Measurements from ENCODE around the gene TRAPPC12. TPM values are rescaled to one million over a fixed set of nuclear protein-coding genes. Genes with fewer than 3 reads are reported as not detected.

The TRAPPC12 gene
- total RNA-seq, 1 donor from 2014 or later = 95.4 TPM

DNA sequence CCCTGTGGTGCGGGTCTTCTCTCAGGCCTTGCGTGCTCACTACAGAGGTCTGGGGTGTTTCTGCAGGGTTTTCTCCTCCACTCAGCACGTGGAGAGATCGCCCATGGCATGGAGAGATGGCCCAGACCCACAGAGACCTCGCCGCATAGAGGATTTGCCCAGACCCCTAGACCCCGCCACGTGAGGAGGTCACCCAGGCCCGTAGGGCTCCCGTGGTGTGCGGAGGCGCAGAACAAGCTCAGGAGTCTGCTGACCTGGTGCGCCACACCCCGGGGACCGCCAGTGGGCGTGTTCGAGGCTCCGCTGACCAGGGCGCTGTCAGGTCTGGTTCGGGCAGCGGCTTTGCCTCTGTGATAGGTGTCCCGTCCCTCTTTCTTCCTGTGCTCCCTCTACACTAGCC lies 75.3 kb downstream of the TRAPPC12 start:
- no peaks in the 10 kb centered on the region for H3K9me3 Mint-ChIP-seq
- H3K4me3 Mint-ChIP-seq = no peak overlapping the region
- intact Hi-C loops (cut with micrococcal nuclease) = no loop called here
- no peaks in the 10 kb centered on the region for H3K27me3 Mint-ChIP-seq
- no peak for ATAC-seq (ENCODE audit: low read depth)
- ChIA-PET CTCF (no interaction called here), POLR2A (no interaction called here)
- no peak overlapping the region for H3K27ac Mint-ChIP-seq
- no peaks in the 10 kb centered on the region for H3K4me1 Mint-ChIP-seq
- peaks cover 83% of the 10 kb centered on the region for H3K36me3 Mint-ChIP-seq (ENCODE audit: low read depth)
- no peak for DNase-seq
- TF ChIP-seq, protein P1, sequence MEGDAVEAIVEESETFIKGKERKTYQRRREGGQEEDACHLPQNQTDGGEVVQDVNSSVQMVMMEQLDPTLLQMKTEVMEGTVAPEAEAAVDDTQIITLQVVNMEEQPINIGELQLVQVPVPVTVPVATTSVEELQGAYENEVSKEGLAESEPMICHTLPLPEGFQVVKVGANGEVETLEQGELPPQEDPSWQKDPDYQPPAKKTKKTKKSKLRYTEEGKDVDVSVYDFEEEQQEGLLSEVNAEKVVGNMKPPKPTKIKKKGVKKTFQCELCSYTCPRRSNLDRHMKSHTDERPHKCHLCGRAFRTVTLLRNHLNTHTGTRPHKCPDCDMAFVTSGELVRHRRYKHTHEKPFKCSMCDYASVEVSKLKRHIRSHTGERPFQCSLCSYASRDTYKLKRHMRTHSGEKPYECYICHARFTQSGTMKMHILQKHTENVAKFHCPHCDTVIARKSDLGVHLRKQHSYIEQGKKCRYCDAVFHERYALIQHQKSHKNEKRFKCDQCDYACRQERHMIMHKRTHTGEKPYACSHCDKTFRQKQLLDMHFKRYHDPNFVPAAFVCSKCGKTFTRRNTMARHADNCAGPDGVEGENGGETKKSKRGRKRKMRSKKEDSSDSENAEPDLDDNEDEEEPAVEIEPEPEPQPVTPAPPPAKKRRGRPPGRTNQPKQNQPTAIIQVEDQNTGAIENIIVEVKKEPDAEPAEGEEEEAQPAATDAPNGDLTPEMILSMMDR (IDR thresholded peaks at IDR 0.05) = no peak

DNA sequence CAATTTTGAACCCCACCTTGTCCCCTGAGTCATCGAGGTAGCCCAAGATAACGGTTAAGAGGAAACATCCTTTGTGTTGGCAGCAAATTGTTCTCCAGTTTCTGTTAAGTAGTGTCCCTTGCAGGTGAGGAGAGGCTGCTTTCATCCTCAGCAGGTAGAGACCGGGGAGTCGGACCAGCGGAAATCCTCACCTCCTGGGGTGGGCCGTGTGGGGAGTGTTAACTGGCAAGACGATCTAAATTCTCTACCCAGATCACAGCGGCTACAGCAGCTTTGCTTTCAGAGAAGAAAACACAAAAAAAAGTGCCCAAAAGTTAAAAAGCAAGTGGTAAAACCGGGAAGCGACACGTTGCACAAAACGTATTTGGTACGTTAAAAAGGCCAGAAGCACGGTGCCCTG lies 76.6 kb downstream of the TRAPPC12 start:
- H3K4me1 Mint-ChIP-seq = no peaks in the 10 kb centered on the region
- H3K9me3 Mint-ChIP-seq = no peaks in the 10 kb centered on the region
- H3K27ac Mint-ChIP-seq = no peak overlapping the region
- no peak overlapping the region for H3K4me3 Mint-ChIP-seq
- no peak for ATAC-seq (ENCODE audit: low read depth)
- H3K27me3 Mint-ChIP-seq = no peaks in the 10 kb centered on the region
- TF ChIP-seq, protein P1 (IDR thresholded peaks at IDR 0.05) = no peak
- DNase-seq = no peak
- POLR2A ChIA-PET = no interaction called here
- CTCF ChIA-PET = no interaction called here
- H3K36me3 Mint-ChIP-seq (ENCODE audit: low read depth) = peaks cover 78% of the 10 kb centered on the region
- intact Hi-C loops (cut with micrococcal nuclease) = no loop called here

DNA sequence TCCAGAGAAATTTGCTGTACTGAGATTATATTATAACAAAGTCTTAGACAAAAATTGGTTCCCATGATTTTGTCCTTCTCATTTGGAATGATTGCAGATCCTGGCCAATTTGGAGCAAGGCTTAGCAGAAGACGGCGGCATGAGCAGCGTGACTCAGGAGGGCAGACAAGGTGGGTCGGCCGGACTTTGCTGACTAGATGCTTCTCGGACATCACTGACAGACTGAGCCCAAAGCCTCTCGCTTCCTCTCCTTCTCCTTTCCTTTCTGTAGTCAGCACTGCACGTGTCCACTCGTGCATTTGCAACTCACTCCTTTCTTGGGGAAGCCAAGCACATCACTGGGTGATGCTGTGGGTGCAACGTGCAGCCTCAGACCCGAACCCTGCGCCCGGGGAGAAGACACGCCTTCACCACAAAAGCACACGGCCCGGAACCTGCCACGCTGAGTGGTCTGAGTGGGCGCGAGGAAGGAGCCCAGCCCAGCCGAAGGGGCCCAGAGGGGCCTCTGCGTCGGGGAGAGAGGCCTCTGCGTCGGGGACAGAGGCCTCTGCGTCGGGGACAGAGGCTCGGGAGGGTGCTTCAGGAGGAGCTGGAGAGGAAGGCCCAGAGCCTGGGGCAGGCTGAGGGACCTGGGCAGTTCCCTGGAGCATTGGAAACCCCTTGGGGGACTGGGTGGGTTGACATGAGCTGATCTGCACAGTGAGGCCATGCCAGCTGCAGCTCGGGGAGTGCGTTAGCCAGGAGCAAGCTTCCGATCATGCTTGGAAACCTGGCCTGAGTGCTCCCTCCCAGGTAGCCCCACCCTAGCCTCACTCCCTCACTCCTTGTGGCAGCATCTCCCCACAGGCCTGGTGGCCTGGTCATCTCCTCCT lies 78.3 kb downstream of the TRAPPC12 start:
- CTCF ChIA-PET = interaction anchor here (1.0 kb wide), 1 partner anchor 35 kb away, joined by 4 read pairs; no protein-coding TSS in a partner anchor
- Mint-ChIP-seq H3K27me3 (no peaks in the 10 kb centered on the region), H3K36me3 (ENCODE audit: low read depth) (peaks cover 65% of the 10 kb centered on the region), H3K4me1 (peaks cover 10% of the 10 kb centered on the region), H3K4me3 (no peak overlapping the region), H3K9me3 (no peaks in the 10 kb centered on the region), H3K27ac (no peak overlapping the region)
- ATAC-seq (ENCODE audit: low read depth) (no peak), DNase-seq (no peak)
- POLR2A ChIA-PET = no interaction called here
- intact Hi-C loops (cut with micrococcal nuclease) = no loop called here
- TF ChIP-seq, protein P1 (IDR thresholded peaks at IDR 0.05) = no peak

DNA sequence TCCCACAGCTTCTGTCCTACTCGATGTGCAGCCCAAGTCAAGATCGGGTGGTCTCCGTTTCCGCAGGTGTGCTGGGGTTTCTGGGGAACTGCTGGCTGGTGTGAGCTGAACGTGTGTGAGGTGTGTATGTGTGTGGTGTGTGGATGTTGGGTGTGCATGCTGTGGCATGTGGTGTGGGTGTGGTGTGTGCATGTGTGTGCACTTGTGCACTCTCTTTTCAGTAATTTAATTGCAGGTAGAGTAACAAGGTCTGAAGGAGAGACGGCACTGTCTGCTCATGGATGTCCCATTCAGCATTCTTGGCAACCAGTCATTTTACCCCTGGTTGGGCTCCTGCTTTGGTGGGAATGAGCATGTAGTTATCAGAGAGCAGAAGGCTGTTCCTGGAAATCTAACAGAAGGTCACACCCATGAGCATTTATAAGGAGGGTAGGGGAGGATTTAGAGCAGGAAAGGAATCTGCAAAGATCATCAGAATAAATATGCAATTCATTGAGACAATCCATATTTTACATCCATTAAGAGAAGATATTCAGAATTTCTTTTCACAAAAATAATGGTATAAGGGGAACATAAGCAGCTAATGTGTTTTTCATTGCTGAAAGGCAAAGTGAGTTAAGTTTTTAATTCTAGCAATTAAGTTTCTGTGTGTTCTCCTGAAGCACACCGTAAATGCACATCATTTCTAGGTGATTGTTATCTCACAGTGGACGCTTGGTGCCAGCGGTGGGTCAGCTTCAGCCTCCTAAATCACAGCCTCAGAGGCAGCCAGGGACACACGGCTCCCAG lies 79.1 kb downstream of the TRAPPC12 start:
- Mint-ChIP-seq H3K9me3 (no peaks in the 10 kb centered on the region), H3K36me3 (ENCODE audit: low read depth) (peaks cover 57% of the 10 kb centered on the region), H3K27ac (no peak overlapping the region), H3K4me1 (peaks cover 13% of the 10 kb centered on the region), H3K4me3 (no peak overlapping the region), H3K27me3 (no peaks in the 10 kb centered on the region)
- POLR2A ChIA-PET = no interaction called here
- intact Hi-C loops (cut with micrococcal nuclease) = no loop called here
- DNase-seq = no peak
- TF ChIP-seq, protein P1 (IDR thresholded peaks at IDR 0.05) = no peak
- no peak for ATAC-seq (ENCODE audit: low read depth)
- CTCF ChIA-PET = no interaction called here
